ENCODE results near the gene OAS2.

Gene OAS2

DNA sequence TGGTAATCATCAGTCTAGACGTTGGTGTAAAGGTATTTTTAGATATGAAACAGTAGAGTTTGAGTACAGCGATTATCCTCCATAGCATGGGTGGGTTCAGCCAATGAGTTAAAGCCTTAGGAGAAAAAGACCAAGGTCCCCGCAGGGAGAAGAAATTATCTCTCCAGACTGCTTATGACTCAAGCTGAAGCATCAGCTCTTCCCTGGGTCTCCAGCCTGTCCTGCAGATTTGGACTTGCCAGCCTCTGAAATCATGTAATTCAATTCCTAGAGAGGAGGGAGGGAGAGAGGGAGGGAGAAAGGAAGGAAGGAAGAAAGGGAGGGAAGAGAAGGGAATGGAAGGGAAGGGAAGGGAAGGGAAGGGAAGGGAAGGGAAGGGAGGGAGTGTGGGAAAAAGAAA is 66.2 kb downstream of the OAS2 start:
- no peak overlapping the region for H2AFZ ChIP-seq (ENCODE audit: low read length, unreplicated experiment)
- H3K4me3 ChIP-seq (ENCODE audit: low read depth, low read length), result no peak overlapping the region
- H3K36me3 ChIP-seq (ENCODE audit: insufficient read depth, low read length), result no peaks in the 10 kb centered on the region
- peaks cover 10% of the 10 kb centered on the region for H3K27me3 ChIP-seq (ENCODE audit: insufficient read depth, low read length)
- H3K4me1 ChIP-seq (ENCODE audit: control insufficient read depth, insufficient read depth, low read length, unreplicated experiment), result peaks cover 16% of the 10 kb centered on the region
- H3K27ac ChIP-seq (ENCODE audit: low read depth, low read length), result no peak overlapping the region
- H3K79me2 ChIP-seq (ENCODE audit: control insufficient read depth, insufficient read depth, low read length, unreplicated experiment), result no peaks in the 10 kb centered on the region

DNA sequence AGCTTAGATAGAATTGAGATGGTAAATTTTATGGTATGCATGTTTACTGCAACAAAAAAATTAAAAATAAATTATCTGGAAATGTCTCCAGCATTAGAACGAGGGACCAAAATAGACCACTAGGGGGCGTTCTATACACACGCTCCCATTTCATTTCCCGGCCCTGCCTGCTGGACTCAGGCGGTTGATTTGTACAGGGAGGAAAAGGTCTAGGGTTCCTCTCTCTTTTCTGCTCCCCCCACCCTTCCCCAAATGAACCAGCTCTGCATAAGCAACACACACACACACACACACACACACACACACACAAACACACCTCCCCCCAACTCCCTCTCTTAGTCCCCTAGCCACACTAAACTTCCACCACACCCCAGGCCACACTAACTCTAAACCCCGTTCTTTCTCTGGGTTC is 70.4 kb downstream of the OAS2 start:
- H2AFZ ChIP-seq (ENCODE audit: low read length, unreplicated experiment), result no peak overlapping the region

GRCh38 chr12:113049976-113050742 is 71.8 kb downstream of the OAS2 start:
- Histone ChIP-seq H3K4me1 (ENCODE audit: control insufficient read depth, insufficient read depth, low read length, unreplicated experiment) (no peaks in the 10 kb centered on the region), H3K4me3 (ENCODE audit: low read depth, low read length) (no peak overlapping the region), H2AFZ (ENCODE audit: low read length, unreplicated experiment) (no peak overlapping the region), H3K36me3 (ENCODE audit: insufficient read depth, low read length) (no peaks in the 10 kb centered on the region), H3K79me2 (ENCODE audit: control insufficient read depth, insufficient read depth, low read length, unreplicated experiment) (no peaks in the 10 kb centered on the region), H3K27ac (ENCODE audit: low read depth, low read length) (no peak overlapping the region), H3K27me3 (ENCODE audit: insufficient read depth, low read length) (peaks cover 38% of the 10 kb centered on the region)

More for the DNA sequence above, 70.4 kb downstream of the OAS2 start:
- H3K36me3 ChIP-seq (ENCODE audit: insufficient read depth, low read length), result no peaks in the 10 kb centered on the region
- no peak overlapping the region for H3K4me3 ChIP-seq (ENCODE audit: low read depth, low read length)
- no peaks in the 10 kb centered on the region for H3K4me1 ChIP-seq (ENCODE audit: control insufficient read depth, insufficient read depth, low read length, unreplicated experiment)
- H3K27ac ChIP-seq (ENCODE audit: low read depth, low read length), result no peak overlapping the region
- peaks cover 29% of the 10 kb centered on the region for H3K27me3 ChIP-seq (ENCODE audit: insufficient read depth, low read length)
- H3K79me2 ChIP-seq (ENCODE audit: control insufficient read depth, insufficient read depth, low read length, unreplicated experiment), result no peaks in the 10 kb centered on the region

GRCh38 chr12:113050795-113051194 is 72.5 kb downstream of the OAS2 start:
- H3K36me3 ChIP-seq (ENCODE audit: insufficient read depth, low read length), result no peaks in the 10 kb centered on the region
- H2AFZ ChIP-seq (ENCODE audit: low read length, unreplicated experiment), result no peak overlapping the region
- no peaks in the 10 kb centered on the region for H3K4me1 ChIP-seq (ENCODE audit: control insufficient read depth, insufficient read depth, low read length, unreplicated experiment)
- H3K27me3 ChIP-seq (ENCODE audit: insufficient read depth, low read length), result peaks cover 44% of the 10 kb centered on the region
- H3K79me2 ChIP-seq (ENCODE audit: control insufficient read depth, insufficient read depth, low read length, unreplicated experiment), result no peaks in the 10 kb centered on the region
- no peak overlapping the region for H3K27ac ChIP-seq (ENCODE audit: low read depth, low read length)
- no peak overlapping the region for H3K4me3 ChIP-seq (ENCODE audit: low read depth, low read length)

DNA sequence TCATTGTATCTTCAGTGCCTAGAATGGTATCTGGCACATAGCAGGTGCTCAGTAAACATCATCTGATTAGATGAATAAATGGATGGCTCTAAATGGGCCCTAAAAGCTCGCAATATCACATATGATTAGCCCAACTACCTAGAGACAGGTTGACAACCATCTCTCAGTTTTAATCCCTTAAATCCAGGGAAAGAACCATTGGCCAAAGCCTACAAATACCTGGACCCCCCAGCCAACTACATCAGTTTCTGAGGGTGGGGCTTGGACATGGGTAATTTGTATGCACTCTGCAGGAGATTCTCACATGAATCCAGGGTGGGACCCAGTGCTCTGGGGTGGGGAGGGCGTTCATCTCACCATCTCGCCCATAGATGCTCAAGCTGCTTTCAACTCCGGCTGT is 73.4 kb downstream of the OAS2 start:
- H3K27ac ChIP-seq (ENCODE audit: low read depth, low read length), result no peak overlapping the region
- H3K27me3 ChIP-seq (ENCODE audit: insufficient read depth, low read length), result peaks cover 54% of the 10 kb centered on the region
- no peaks in the 10 kb centered on the region for H3K79me2 ChIP-seq (ENCODE audit: control insufficient read depth, insufficient read depth, low read length, unreplicated experiment)

GRCh38 chr12:113052326-113052725 is 74.0 kb downstream of the OAS2 start:
- no peak overlapping the region for H3K27ac ChIP-seq (ENCODE audit: low read depth, low read length)
- no peaks in the 10 kb centered on the region for H3K36me3 ChIP-seq (ENCODE audit: insufficient read depth, low read length)

More for the DNA sequence above, 73.4 kb downstream of the OAS2 start:
- no peaks in the 10 kb centered on the region for H3K36me3 ChIP-seq (ENCODE audit: insufficient read depth, low read length)
- no peak overlapping the region for H3K4me3 ChIP-seq (ENCODE audit: low read depth, low read length)
- no peak overlapping the region for H2AFZ ChIP-seq (ENCODE audit: low read length, unreplicated experiment)
- H3K4me1 ChIP-seq (ENCODE audit: control insufficient read depth, insufficient read depth, low read length, unreplicated experiment), result no peaks in the 10 kb centered on the region

GRCh38 chr12:113054948-113055486 is 76.7 kb downstream of the OAS2 start:
- Histone ChIP-seq H2AFZ (ENCODE audit: low read length, unreplicated experiment) (no peak overlapping the region), H3K79me2 (ENCODE audit: control insufficient read depth, insufficient read depth, low read length, unreplicated experiment) (no peaks in the 10 kb centered on the region), H3K4me1 (ENCODE audit: control insufficient read depth, insufficient read depth, low read length, unreplicated experiment) (peaks cover 5% of the 10 kb centered on the region), H3K36me3 (ENCODE audit: insufficient read depth, low read length) (no peaks in the 10 kb centered on the region), H3K4me3 (ENCODE audit: low read depth, low read length) (no peak overlapping the region), H3K27ac (ENCODE audit: low read depth, low read length) (no peak overlapping the region), H3K27me3 (ENCODE audit: insufficient read depth, low read length) (peaks cover 80% of the 10 kb centered on the region)

More at GRCh38 chr12:113052326-113052725, 74.0 kb downstream of the OAS2 start:
- Histone ChIP-seq H2AFZ (ENCODE audit: low read length, unreplicated experiment) (no peak overlapping the region), H3K4me1 (ENCODE audit: control insufficient read depth, insufficient read depth, low read length, unreplicated experiment) (peaks cover 5% of the 10 kb centered on the region), H3K4me3 (ENCODE audit: low read depth, low read length) (no peak overlapping the region), H3K79me2 (ENCODE audit: control insufficient read depth, insufficient read depth, low read length, unreplicated experiment) (no peaks in the 10 kb centered on the region), H3K27me3 (ENCODE audit: insufficient read depth, low read length) (peaks cover 60% of the 10 kb centered on the region)

GRCh38 chr12:113055594-113056380 is 77.5 kb downstream of the OAS2 start:
- peaks cover 5% of the 10 kb centered on the region for H3K4me1 ChIP-seq (ENCODE audit: control insufficient read depth, insufficient read depth, low read length, unreplicated experiment)
- no peaks in the 10 kb centered on the region for H3K79me2 ChIP-seq (ENCODE audit: control insufficient read depth, insufficient read depth, low read length, unreplicated experiment)
- H3K36me3 ChIP-seq (ENCODE audit: insufficient read depth, low read length), result no peaks in the 10 kb centered on the region
- H2AFZ ChIP-seq (ENCODE audit: low read length, unreplicated experiment), result no peak overlapping the region
- peaks cover 87% of the 10 kb centered on the region for H3K27me3 ChIP-seq (ENCODE audit: insufficient read depth, low read length)
- no peak overlapping the region for H3K27ac ChIP-seq (ENCODE audit: low read depth, low read length)
- no peak overlapping the region for H3K4me3 ChIP-seq (ENCODE audit: low read depth, low read length)

- Histone ChIP-seq H3K4me1 (ENCODE audit: control insufficient read depth, insufficient read depth, low read length, unreplicated experiment) (peaks cover 5% of the 10 kb centered on the region), H3K27me3 (ENCODE audit: insufficient read depth, low read length) (peaks cover 88% of the 10 kb centered on the region), H3K27ac (ENCODE audit: low read depth, low read length) (no peak overlapping the region), H3K36me3 (ENCODE audit: insufficient read depth, low read length) (no peaks in the 10 kb centered on the region), H3K79me2 (ENCODE audit: control insufficient read depth, insufficient read depth, low read length, unreplicated experiment) (no peaks in the 10 kb centered on the region), H2AFZ (ENCODE audit: low read length, unreplicated experiment) (no peak overlapping the region), H3K4me3 (ENCODE audit: low read depth, low read length) (peak overlapping the region; percentile 68)
Measured at GRCh38 chr12:113056381-113056630, 78.0 kb downstream of the OAS2 start.

DNA sequence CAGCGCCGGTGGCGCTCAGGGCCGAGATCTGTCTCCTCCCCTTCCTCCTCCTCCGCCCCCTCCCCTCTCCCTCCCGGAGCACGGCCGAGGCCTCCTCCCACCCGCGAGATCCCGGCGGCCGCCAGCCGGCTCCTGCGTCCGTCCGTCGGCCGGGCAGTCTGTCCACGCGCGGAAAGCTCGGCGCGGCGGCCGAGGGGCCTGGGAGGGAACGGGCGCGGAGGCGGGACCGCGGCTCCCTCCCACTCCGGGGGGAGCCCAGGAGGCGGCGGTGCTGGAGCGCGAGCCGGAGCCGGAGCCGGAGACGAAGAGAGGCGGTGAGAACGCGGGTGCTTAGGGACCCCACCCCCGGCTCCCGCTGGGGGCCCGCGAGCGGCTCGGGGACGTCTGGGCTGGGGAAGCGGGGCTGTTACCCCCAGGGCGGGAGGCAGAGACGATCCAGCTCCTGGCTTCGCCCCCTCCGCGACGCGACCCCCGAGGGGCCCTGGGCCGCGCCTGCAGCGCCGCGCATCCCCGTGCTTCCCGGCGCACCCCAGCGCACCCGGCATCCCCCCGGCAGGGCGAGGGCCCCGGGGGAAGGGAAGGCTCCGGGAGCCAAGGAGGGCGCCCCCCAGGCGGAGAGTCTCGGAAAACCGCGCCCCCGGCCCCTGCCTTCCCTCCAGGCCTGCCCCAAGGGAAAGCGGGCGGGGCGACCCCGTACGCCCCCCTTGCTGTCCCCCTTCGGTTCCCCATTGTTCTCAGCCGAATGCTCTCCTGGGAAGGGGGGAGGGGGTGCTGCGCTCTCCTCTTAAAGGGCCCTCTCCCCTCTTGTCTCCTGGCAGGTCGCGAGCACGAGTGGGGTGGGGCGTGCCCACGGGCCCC is 78.5 kb downstream of the OAS2 start, which contains the start of gene DTX1:
DTX1 (plus strand) TSS at position 100 of the 858 bp plus-strand sequence. CDS start 1,463 bp downstream, outside the sequence.
- Histone ChIP-seq H2AFZ (ENCODE audit: low read length, unreplicated experiment) (no peak within 1 kb of the TSS), H3K79me2 (ENCODE audit: control insufficient read depth, insufficient read depth, low read length, unreplicated experiment) (no peaks in the 10 kb centered on the region), H3K4me1 (ENCODE audit: control insufficient read depth, insufficient read depth, low read length, unreplicated experiment) (peaks cover 5% of the 10 kb centered on the region), H3K27ac (ENCODE audit: low read depth, low read length) (no peak within 1 kb of the TSS), H3K4me3 (ENCODE audit: low read depth, low read length) (peak within 1 kb of the TSS; percentile 68), H3K27me3 (ENCODE audit: insufficient read depth, low read length) (peaks cover 86% of the 10 kb centered on the region), H3K36me3 (ENCODE audit: insufficient read depth, low read length) (no peaks in the 10 kb centered on the region)

Data from ACC112 (cell line).